NCI-H748 (cell line): ENCODE data around the gene STAT6.
A peak's percentile ranks its signal among the peaks of the same experiment; 100 is the strongest.

Source experiments
- DNase-seq: peaks from one replicate; lab custom pipeline; 2025; ENCODE audit not compliant: unreplicated experiment; lab: John Stamatoyannopoulos, UW

Gene STAT6

GRCh38 chr12:57103856-57104255 lies 7.3 kb downstream of the STAT6 start:
- DNase-seq: no peak

- no peak for DNase-seq
These were observed 9.1 kb downstream of the STAT6 start for GRCh38 chr12:57101892-57102695.

- DNase-seq: no peak
These were observed 11.4 kb downstream of the STAT6 start for GRCh38 chr12:57099766-57100165.

- DNase-seq: no peak
These were observed 12.0 kb downstream of the STAT6 start for GRCh38 chr12:57099047-57099714.

GRCh38 chr12:57098546-57098945 lies 12.6 kb downstream of the STAT6 start:
- no peak for DNase-seq

- no peak for DNase-seq
These were observed 13.7 kb downstream of the STAT6 start for GRCh38 chr12:57097554-57097835.

GRCh38 chr12:57096748-57097553 lies 14.2 kb downstream of the STAT6 start:
- no peak for DNase-seq

- DNase-seq: peak; percentile 63
These were observed 15.0 kb downstream of the STAT6 start for GRCh38 chr12:57096099-57096572.

- no peak for DNase-seq
These were observed 15.7 kb downstream of the STAT6 start for GRCh38 chr12:57095440-57095839.

- no peak for DNase-seq
These were observed 16.7 kb downstream of the STAT6 start for GRCh38 chr12:57094208-57095160.

GRCh38 chr12:57093415-57094207 lies 17.6 kb downstream of the STAT6 start:
- DNase-seq: peak; percentile 42

GRCh38 chr12:57092876-57093414 lies 18.2 kb downstream of the STAT6 start:
- no peak for DNase-seq

GRCh38 chr12:57092529-57092862 lies 18.7 kb downstream of the STAT6 start:
- no peak for DNase-seq

- no peak for DNase-seq
These were observed 19.3 kb downstream of the STAT6 start for GRCh38 chr12:57091638-57092528.

- no peak for DNase-seq
These were observed 20.1 kb downstream of the STAT6 start for GRCh38 chr12:57090924-57091637.

- DNase-seq: no peak
These were observed 20.7 kb downstream of the STAT6 start for GRCh38 chr12:57090490-57090889.

GRCh38 chr12:57089271-57090245 lies 21.6 kb downstream of the STAT6 start:
- DNase-seq: peak; percentile 45
